Stimulated activated naive CD8-positive, alpha-beta T cell treated with anti-CD3 and anti-CD28 coated beads, Interleukin-15, Interleukin-2, amounts not matched to agents 100 U/mL and 50 U/mL, for 24 hours (primary cell): Measurements from ENCODE around the gene GAREM1.
"Not testable (repeated sequence)": the region's sequence is repeated elsewhere in the genome, so short reads cannot be mapped to it uniquely, and the experiment has no call there.

Source experiments
- ATAC-seq: fragments of 150-1000 bp; cut with Tn5 transposase; one replicate; pipeline ENCODE4 v1.10.0; 2021
- DNase-seq: peaks from one replicate; pipeline ENCODE4 v3.0.0; 2021

Gene GAREM1

GRCh38 chr18:32258148-32258547, 212.5 kb downstream of the GAREM1 start:
- DNase-seq (no peak), ATAC-seq (no peak)

GRCh38 chr18:32257084-32257785, 213.4 kb downstream of the GAREM1 start:
- DNase-seq (no peak), ATAC-seq (no peak)

- ATAC-seq: no peak
- DNase-seq: no peak
These were observed 215.1 kb downstream of the GAREM1 start for GRCh38 chr18:32255570-32255969.

- ATAC-seq (no peak), DNase-seq (no peak)
These were observed 218.4 kb downstream of the GAREM1 start for GRCh38 chr18:32252141-32252860.

- ATAC-seq (no peak), DNase-seq (no peak)
These were observed 219.2 kb downstream of the GAREM1 start for GRCh38 chr18:32251466-32251865.

- ATAC-seq (no peak), DNase-seq (no peak)
These were observed 221.3 kb downstream of the GAREM1 start for GRCh38 chr18:32249147-32249929.

GRCh38 chr18:32244881-32245280, 225.8 kb downstream of the GAREM1 start:
- ATAC-seq: no peak
- no peak for DNase-seq

GRCh38 chr18:32243358-32243757, 227.3 kb downstream of the GAREM1 start:
- no peak for ATAC-seq
- no peak for DNase-seq

- no peak for ATAC-seq
- no peak for DNase-seq
These were observed 228.3 kb downstream of the GAREM1 start for GRCh38 chr18:32242395-32242794.

- DNase-seq (no peak), ATAC-seq (no peak)
These were observed 231.9 kb downstream of the GAREM1 start for GRCh38 chr18:32238635-32239268.

- DNase-seq: no peak
- ATAC-seq: no peak
These were observed 233.6 kb downstream of the GAREM1 start for GRCh38 chr18:32237049-32237448.

- DNase-seq, ATAC-seq: not testable (repeated sequence)
These were observed 237.3 kb downstream of the GAREM1 start for GRCh38 chr18:32233348-32233747.

GRCh38 chr18:32219431-32220018, 251.2 kb downstream of the GAREM1 start:
- ATAC-seq: no peak

GRCh38 chr18:32216390-32216789, 254.3 kb downstream of the GAREM1 start:
- DNase-seq: no peak
- ATAC-seq: no peak

More at GRCh38 chr18:32219431-32220018, 251.2 kb downstream of the GAREM1 start:
- DNase-seq: no peak

GRCh38 chr18:32213693-32214092, 257.0 kb downstream of the GAREM1 start:
- no peak for DNase-seq
- no peak for ATAC-seq
